WI38 (cell line): ENCODE results near the gene B9D1.

Experiments
- H3K4me3 ChIP-seq: 2 replicates; pipeline ENCODE4 v1.5.1; 2011; ENCODE audit warnings: low read depth, mild to moderate bottlenecking, control low read depth, low read length
- TF ChIP-seq, protein P1 (sequence below): IDR thresholded peaks from 2 replicates; pipeline ENCODE4 v1.5.1; 2012; ENCODE audit warnings: low read depth, mild to moderate bottlenecking, control low read depth, low read length

Gene B9D1

DNA sequence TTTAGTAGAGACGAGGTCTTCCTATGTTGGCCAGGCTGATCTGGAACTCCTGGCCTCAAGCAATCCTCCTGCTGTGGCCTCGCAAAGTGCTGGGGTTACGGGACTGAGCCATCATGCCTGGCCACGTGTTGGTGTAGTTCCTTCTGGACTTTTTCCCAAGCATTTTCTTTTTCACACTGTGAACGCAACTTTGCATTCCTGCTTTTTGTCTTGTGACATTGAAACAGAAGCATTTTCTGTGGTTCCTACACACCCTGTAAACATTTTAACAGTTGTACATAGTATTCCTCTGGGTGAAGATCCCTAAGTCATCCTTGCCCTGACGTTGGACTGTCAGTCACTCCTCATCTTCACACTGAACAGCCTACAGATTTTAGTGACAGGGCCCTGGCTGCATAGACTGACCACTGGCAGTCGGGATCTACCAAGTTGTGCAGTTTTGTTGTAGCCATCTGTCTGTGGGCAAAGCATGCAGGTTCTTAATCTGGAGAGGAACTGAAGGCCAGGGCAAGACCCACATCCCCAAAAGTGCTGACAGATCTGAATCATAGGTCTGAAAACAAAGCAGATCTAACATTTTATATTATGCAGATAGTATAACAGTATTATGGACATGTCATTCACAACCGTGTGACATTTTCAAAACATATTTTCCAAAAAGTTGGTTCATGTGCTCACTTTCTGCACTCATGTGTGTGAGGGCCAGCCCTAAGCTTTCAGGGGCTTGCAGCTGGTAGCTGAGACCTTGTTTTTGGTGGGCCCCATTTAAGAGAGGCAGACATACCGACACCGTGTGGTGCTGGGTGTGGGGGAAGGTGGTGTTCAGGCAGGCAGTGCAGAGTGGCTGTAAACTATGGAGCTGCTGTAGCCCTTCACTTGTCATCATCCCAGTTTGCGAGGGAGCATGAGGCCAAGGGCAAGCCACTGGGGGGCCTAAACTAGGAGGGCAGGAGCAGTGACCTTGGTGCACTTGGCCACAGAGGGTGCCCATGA lies 65.4 kb downstream of the B9D1 start:
- H3K4me3 ChIP-seq: no peak overlapping the region
- TF ChIP-seq, protein P1, sequence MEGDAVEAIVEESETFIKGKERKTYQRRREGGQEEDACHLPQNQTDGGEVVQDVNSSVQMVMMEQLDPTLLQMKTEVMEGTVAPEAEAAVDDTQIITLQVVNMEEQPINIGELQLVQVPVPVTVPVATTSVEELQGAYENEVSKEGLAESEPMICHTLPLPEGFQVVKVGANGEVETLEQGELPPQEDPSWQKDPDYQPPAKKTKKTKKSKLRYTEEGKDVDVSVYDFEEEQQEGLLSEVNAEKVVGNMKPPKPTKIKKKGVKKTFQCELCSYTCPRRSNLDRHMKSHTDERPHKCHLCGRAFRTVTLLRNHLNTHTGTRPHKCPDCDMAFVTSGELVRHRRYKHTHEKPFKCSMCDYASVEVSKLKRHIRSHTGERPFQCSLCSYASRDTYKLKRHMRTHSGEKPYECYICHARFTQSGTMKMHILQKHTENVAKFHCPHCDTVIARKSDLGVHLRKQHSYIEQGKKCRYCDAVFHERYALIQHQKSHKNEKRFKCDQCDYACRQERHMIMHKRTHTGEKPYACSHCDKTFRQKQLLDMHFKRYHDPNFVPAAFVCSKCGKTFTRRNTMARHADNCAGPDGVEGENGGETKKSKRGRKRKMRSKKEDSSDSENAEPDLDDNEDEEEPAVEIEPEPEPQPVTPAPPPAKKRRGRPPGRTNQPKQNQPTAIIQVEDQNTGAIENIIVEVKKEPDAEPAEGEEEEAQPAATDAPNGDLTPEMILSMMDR: no peak

DNA sequence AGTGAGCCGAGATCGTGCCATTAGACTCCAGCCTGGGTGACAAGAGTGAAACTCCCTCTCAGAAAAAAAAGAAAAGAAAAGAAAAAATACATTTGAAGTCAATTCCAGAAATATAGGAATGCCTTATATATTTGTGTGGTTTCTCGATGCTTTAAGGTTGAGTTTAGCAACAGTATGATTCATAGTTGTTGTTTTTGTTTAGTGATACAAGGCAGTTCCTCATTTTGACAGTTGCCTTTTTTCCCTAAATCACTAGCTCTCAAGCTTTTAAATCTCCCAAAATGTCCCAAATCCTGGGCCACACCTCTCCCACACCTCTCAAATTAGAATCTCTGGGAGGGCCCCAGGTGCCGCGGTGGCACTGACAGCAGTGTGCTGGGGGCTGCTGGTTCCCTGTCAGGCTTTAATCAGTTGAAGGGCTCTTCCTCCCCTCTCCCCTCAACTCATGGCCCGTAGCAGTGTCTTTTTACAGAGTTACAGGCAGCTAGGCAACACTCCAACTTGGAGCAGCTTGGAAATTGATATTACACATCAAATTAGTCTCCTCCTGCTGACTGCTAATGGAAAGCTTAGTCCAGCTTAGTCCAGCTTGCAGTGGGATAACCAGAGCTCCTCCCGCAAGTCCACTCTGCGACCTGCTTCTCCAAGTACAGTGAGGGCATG lies 66.9 kb downstream of the B9D1 start:
- TF ChIP-seq, protein P1: no peak

DNA sequence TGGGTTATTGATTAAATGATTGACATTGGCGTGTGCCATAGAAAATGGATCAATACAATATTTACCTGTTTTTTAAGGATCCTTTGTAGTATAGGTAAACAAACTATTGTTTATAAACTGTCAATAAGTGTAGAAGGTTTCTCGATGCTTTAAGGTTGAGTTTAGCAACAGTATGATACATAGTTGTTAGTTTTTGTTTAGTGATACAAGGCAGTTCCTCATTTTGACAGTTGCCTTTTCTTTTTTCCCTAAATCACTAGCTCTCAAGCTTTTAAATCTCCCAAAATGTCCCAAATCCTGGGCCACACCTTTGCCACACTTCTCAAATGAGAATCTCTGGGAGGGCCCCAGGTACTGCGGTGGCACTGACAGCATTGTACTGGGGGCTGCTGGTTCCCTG lies 68.1 kb downstream of the B9D1 start:
- TF ChIP-seq, protein P1: no peak
- H3K4me3 ChIP-seq: no peak overlapping the region

More for the DNA sequence above, 66.9 kb downstream of the B9D1 start:
- H3K4me3 ChIP-seq: no peak overlapping the region
